HepG2 (cell line): ENCODE measurements around the gene TNFRSF11A. TPM values are rescaled to one million over a fixed set of nuclear protein-coding genes. Genes with fewer than 3 reads are reported as not detected.

ENCODE experiments used
- ARNT ChIP-seq: fragments of 450-650 bp; IDR thresholded peaks from 2 replicates; pipeline ENCODE4 v1.6.1; 2017
- ELF1 ChIP-seq: sonication (generic); formaldehyde crosslinking; IDR thresholded peaks from 2 replicates; pipeline ENCODE4 v1.4.0; 2020; ENCODE audit warnings: missing genetic modification reagents
- HES4 ChIP-seq: sonication (generic); formaldehyde crosslinking; IDR thresholded peaks from 2 replicates; pipeline ENCODE4 v1.9.0; 2021; ENCODE audit warnings: mild to moderate bottlenecking, missing genetic modification reagents, borderline replicate concordance
- HMGXB4 ChIP-seq, 2 experiments: sonication (generic) in 1 of 2; formaldehyde crosslinking in 1 of 2; IDR thresholded peaks; 2 replicates each; pipeline versions ENCODE4 v1.4.0 to v1.6.1; 2018 to 2020; ENCODE audit warnings: missing genetic modification reagents in 2 of 2, borderline replicate concordance in 1 of 2, low read depth in 1 of 2, mild to moderate bottlenecking in 1 of 2, missing biosample characterization in 1 of 2
- HNF4G ChIP-seq, 2 experiments: sonication (generic) in 1 of 2; formaldehyde crosslinking in 1 of 2; IDR thresholded peaks; 2 replicates each; pipeline versions ENCODE4 v1.4.0 to v1.6.1; 2011 to 2020; ENCODE audit warnings: borderline replicate concordance in 2 of 2, low read depth in 2 of 2, mild to moderate bottlenecking in 2 of 2, low read length in 1 of 2, missing genetic modification reagents in 1 of 2, moderate library complexity in 1 of 2
- HNRNPLL ChIP-seq: fragments of 200-400 bp; formaldehyde crosslinking; IDR thresholded peaks from 2 replicates; pipeline ENCODE4 v1.6.1; 2017; ENCODE audit warnings: mild to moderate bottlenecking, low read depth, low read length; ENCODE audit not compliant: poor library complexity, severe bottlenecking
- JUN ChIP-seq: sonication (generic); formaldehyde crosslinking; IDR thresholded peaks from 2 replicates; pipeline ENCODE4 v1.4.0; 2020; ENCODE audit warnings: mild to moderate bottlenecking, missing genetic modification reagents
- NFAT5 ChIP-seq: sonication (generic); formaldehyde crosslinking; IDR thresholded peaks from 2 replicates; pipeline ENCODE4 v1.4.0; 2020; ENCODE audit warnings: missing genetic modification reagents
- NFKBIZ ChIP-seq: IDR thresholded peaks from 2 replicates; pipeline ENCODE4 v1.6.1; 2018; ENCODE audit warnings: missing genetic modification reagents, missing compliant biosample characterization
- NFYB ChIP-seq: sonication (generic); formaldehyde crosslinking; IDR thresholded peaks from 2 replicates; pipeline ENCODE4 v1.4.0; 2020; ENCODE audit warnings: missing genetic modification reagents
- TCF7L2 ChIP-seq: IDR thresholded peaks from 2 replicates; pipeline ENCODE4 v1.6.1; 2011; ENCODE audit warnings: mild to moderate bottlenecking, low read depth, low read length, moderate library complexity
- TFDP2 ChIP-seq: sonication (generic); formaldehyde crosslinking; IDR thresholded peaks from 2 replicates; pipeline ENCODE4 v1.4.0; 2020; ENCODE audit warnings: missing genetic modification reagents
- THAP9 ChIP-seq: sonication (generic); formaldehyde crosslinking; IDR thresholded peaks from 2 replicates; pipeline ENCODE4; 2020; ENCODE audit warnings: missing genetic modification reagents, mild to moderate bottlenecking, borderline replicate concordance
- ZNF253 ChIP-seq: sonication (generic); formaldehyde crosslinking; IDR thresholded peaks from 2 replicates; pipeline ENCODE4 v1.8.0; 2022; ENCODE audit warnings: mild to moderate bottlenecking, missing genetic modification reagents, borderline replicate concordance
- ZNF343 ChIP-seq: sonication (generic); formaldehyde crosslinking; IDR thresholded peaks from 2 replicates; pipeline ENCODE4 v1.4.0; 2020; ENCODE audit warnings: mild to moderate bottlenecking, missing genetic modification reagents
- ZNF569 ChIP-seq: sonication (generic); formaldehyde crosslinking; IDR thresholded peaks from 2 replicates; pipeline ENCODE4 v1.5.0; 2020; ENCODE audit warnings: mild to moderate bottlenecking, missing genetic modification reagents, moderate library complexity, borderline replicate concordance
- ZNF652 ChIP-seq: IDR thresholded peaks from 2 replicates; pipeline ENCODE4 v1.6.1; 2016; ENCODE audit warnings: low read depth, borderline replicate concordance
- ZNF761 ChIP-seq: sonication (generic); formaldehyde crosslinking; conservative IDR thresholded peaks from 2 replicates; pipeline ENCODE4 v1.4.0; 2020; ENCODE audit warnings: mild to moderate bottlenecking, missing genetic modification reagents
- ZNF891 ChIP-seq: sonication (generic); formaldehyde crosslinking; IDR thresholded peaks from 2 replicates; pipeline ENCODE4 v1.5.0; 2020; ENCODE audit warnings: mild to moderate bottlenecking, missing genetic modification reagents
- polyA plus RNA-seq, 8 experiments: library from polyadenylated mRNA; depleted of rRNA in 3 of 8; stranded (reverse) in 7 of 8; unstranded in 1 of 8; fragments of >200 nt; fragmentation: Illumina TruSeq in 4 of 8; extraction: Trizol in 4 of 8; gene quantifications; 2 replicates each; pipeline versions ENCODE4 v1.2.1 to v1.2.3, GENCODE V29; 2011 to 2016; ENCODE audit warnings: low read depth in 4 of 8, missing spikeins in 1 of 8, mixed read lengths in 1 of 8; ENCODE audit not compliant: insufficient read depth in 1 of 8
- total RNA-seq, 5 experiments: library from RNA; depleted of rRNA; stranded (reverse); fragments of >200 nt; fragmentation: Illumina TruSeq; extraction: Trizol; gene quantifications; 2 replicates each; pipeline ENCODE4 v1.2.3, GENCODE V29; 2016; ENCODE audit warnings: low read depth in 1 of 5

TNFRSF11A gene
- total and polyA plus RNA-seq, 2 of the 13 experiments (the other 11 are each of a cell fraction or from before 2014, with no cell fraction given), result 4.6 to 6.4 TPM

GRCh38 chr18:62420151-62420512 lies 95.0 kb downstream of the TNFRSF11A start (continued):
- TF ChIP-seq HNF4G (IDR thresholded peaks at IDR 0.05; ENCODE audit: borderline replicate concordance, low read depth, low read length) (peak; percentile 64; the same call in 1 of the 2 replicates), HNF4G (CRISPR knock-in tag; IDR thresholded peaks at IDR 0.05; ENCODE audit: borderline replicate concordance, low read depth) (no peak), NFYB (peak; percentile 65), JUN (CRISPR knock-in tag) (no peak), ZNF343 (CRISPR knock-in tag) (no peak), THAP9 (no peak), NFKBIZ (no peak), NFAT5 (CRISPR knock-in tag) (no peak), ZNF253 (CRISPR knock-in tag) (no peak), ARNT (no peak), TCF7L2 (no peak), ZNF569 (CRISPR knock-in tag) (no peak), ZNF891 (CRISPR knock-in tag) (no peak), ELF1 (no peak), HNRNPLL (no peak), ZNF761 (CRISPR knock-in tag) (no peak), TFDP2 (CRISPR knock-in tag) (no peak), ZNF652 (CRISPR knock-in tag) (no peak), HMGXB4 (CRISPR knock-in tag; IDR thresholded peaks at IDR 0.05; ENCODE audit: borderline replicate concordance in 1 of 2, low read depth in 1 of 2) (no peak; a peak in 1 of 4 replicates), HES4 (no peak)
